ENCODE data around the gene PFAS. TPM values are rescaled to one million over a fixed set of nuclear protein-coding genes. Genes with fewer than 3 reads are reported as not detected.

PFAS gene
- total RNA-seq, 1 experiment from 2014 or later: 44.1 TPM

DNA sequence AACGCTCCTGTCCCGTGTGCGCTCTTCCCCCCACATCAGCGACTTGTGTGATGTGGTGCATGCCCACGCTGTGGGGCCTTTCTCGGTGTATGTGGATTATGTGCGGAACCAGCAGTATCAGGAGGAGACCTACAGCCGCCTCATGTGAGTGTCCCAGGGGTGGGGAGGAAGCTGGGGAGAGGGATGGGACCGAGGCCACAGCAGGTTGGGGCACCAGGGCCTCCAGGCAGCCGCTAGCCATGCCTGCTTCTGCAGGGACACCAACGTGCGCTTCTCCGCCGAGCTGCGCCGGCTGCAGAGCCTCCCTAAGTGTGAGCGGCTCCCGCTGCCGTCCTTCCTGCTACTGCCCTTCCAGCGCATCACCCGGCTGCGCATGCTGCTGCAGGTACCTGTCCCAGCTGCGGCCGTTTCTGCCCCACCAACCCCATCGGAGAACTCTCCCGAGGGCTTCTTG, 66.7 kb downstream of the PFAS start:
- BruUV-seq (replicated peaks): no TSS peak
- no peak for TF ChIP-seq CTCF (IDR thresholded peaks at IDR 0.05; ENCODE audit: insufficient read depth in 1 of 2, low read depth in 1 of 2, low read length in 1 of 2, severe bottlenecking in 1 of 2, unreplicated experiment in 1 of 2)
- Histone ChIP-seq H3K27me3 (replicated peaks; ENCODE audit: control insufficient read depth, insufficient read depth, low read length) (no peaks in the 10 kb centered on the region), H3K36me3 (ENCODE audit: control insufficient read depth, insufficient read depth, low read length) (no peaks in the 10 kb centered on the region), H3K4me3 (ENCODE audit: low read depth, low read length) (no peak overlapping the region), H3K9me3 (no peaks in the 10 kb centered on the region), H3K4me1 (no peaks in the 10 kb centered on the region)
- no peak for DNase-seq
- ChIA-PET CTCF (no interaction called here), POLR2A (no interaction called here)
- no peak overlapping the region for H3K27ac Mint-ChIP-seq (ENCODE audit: unreplicated experiment)
- H3K36me3 Mint-ChIP-seq (ENCODE audit: insufficient read depth, unreplicated experiment): no peaks in the 10 kb centered on the region
- H3K4me1 Mint-ChIP-seq (ENCODE audit: low read depth, unreplicated experiment): no peaks in the 10 kb centered on the region
- no peak overlapping the region for H3K4me3 Mint-ChIP-seq (ENCODE audit: unreplicated experiment)
- intact Hi-C loops (cut with micrococcal nuclease; ENCODE audit: unreplicated experiment): no loop called here
- no peaks in the 10 kb centered on the region for H3K9me3 Mint-ChIP-seq (ENCODE audit: unreplicated experiment)
- no peaks in the 10 kb centered on the region for H3K27me3 Mint-ChIP-seq (ENCODE audit: insufficient read depth, unreplicated experiment)

GRCh38 chr17:8318010-8318935, 69.2 kb downstream of the PFAS start:
- intact Hi-C loops (cut with micrococcal nuclease; ENCODE audit: unreplicated experiment): no loop called here
- TF ChIP-seq CTCF (IDR thresholded peaks at IDR 0.05; ENCODE audit: insufficient read depth in 1 of 2, low read depth in 1 of 2, low read length in 1 of 2, severe bottlenecking in 1 of 2, unreplicated experiment in 1 of 2): no peak
- no peaks in the 10 kb centered on the region for H3K4me1 Mint-ChIP-seq (ENCODE audit: low read depth, unreplicated experiment)
- H3K27ac Mint-ChIP-seq (ENCODE audit: unreplicated experiment): no peak overlapping the region
- CTCF ChIA-PET: no interaction called here
- POLR2A ChIA-PET: no interaction called here
- no peaks in the 10 kb centered on the region for H3K4me1 ChIP-seq
- H3K9me3 Mint-ChIP-seq (ENCODE audit: unreplicated experiment): no peaks in the 10 kb centered on the region
- no peaks in the 10 kb centered on the region for H3K27me3 ChIP-seq (replicated peaks; ENCODE audit: control insufficient read depth, insufficient read depth, low read length)
- H3K36me3 Mint-ChIP-seq (ENCODE audit: insufficient read depth, unreplicated experiment): no peaks in the 10 kb centered on the region
- no peaks in the 10 kb centered on the region for H3K36me3 ChIP-seq (ENCODE audit: control insufficient read depth, insufficient read depth, low read length)
- no peak overlapping the region for H3K4me3 ChIP-seq (ENCODE audit: low read depth, low read length)
- no peak for DNase-seq
- BruUV-seq (replicated peaks): no TSS peak
- no peak overlapping the region for H3K4me3 Mint-ChIP-seq (ENCODE audit: unreplicated experiment)
- H3K9me3 ChIP-seq: no peaks in the 10 kb centered on the region
- H3K27me3 Mint-ChIP-seq (ENCODE audit: insufficient read depth, unreplicated experiment): no peaks in the 10 kb centered on the region

Other genes with a start within 250 kb of the PFAS start
- gene GUCY2D, start 246.7 kb upstream of the PFAS start, total RNA-seq (2022): 0.74 and 1.7 TPM in 2 replicates
- gene ALOX15B, start 210.2 kb upstream of the PFAS start, total RNA-seq (2022): not detected in 2 replicates
- 0.34 and 0.39 TPM in 2 replicates for gene ALOX12B, start 161.6 kb upstream of the PFAS start, total RNA-seq (2022)
- gene ALOXE3, start 130.8 kb upstream of the PFAS start, total RNA-seq (2022): not detected in 2 replicates
- not detected in 2 replicates for gene HES7, start 125.2 kb upstream of the PFAS start, total RNA-seq (2022)
- gene PER1, start 96.9 kb upstream of the PFAS start, total RNA-seq (2022): 10.6 and 10.8 TPM in 2 replicates
- 10.5 and 12.2 TPM in 2 replicates for gene VAMP2, start 86.3 kb upstream of the PFAS start, total RNA-seq (2022)
- gene TMEM107, start 72.9 kb upstream of the PFAS start, total RNA-seq (2022): 5.4 TPM in 2 replicates
- gene BORCS6, start 59.1 kb upstream of the PFAS start, total RNA-seq (2022): 4.2 and 4.7 TPM in 2 replicates
- gene AURKB, start 38.7 kb upstream of the PFAS start, total RNA-seq (2022): 82.8 and 89.4 TPM in 2 replicates
- gene CTC1, start 1.2 kb upstream of the PFAS start, total RNA-seq (2022): 18.2 and 22.9 TPM in 2 replicates
- 13.2 and 15.2 TPM in 2 replicates for gene RANGRF, start 39.4 kb downstream of the PFAS start, total RNA-seq (2022)
- gene SLC25A35, start 46.1 kb downstream of the PFAS start, total RNA-seq (2022): 3.6 and 3.7 TPM in 2 replicates
- not detected in 2 replicates for gene ARHGEF15, start 61.0 kb downstream of the PFAS start, total RNA-seq (2022)
- gene ODF4, start 90.6 kb downstream of the PFAS start, total RNA-seq (2022): not detected in 2 replicates
- 998 and 999 TPM in 2 replicates for gene RPL26, start 133.9 kb downstream of the PFAS start, total RNA-seq (2022)
- not detected in 2 replicates for gene RNF222, start 148.5 kb downstream of the PFAS start, total RNA-seq (2022)
- 32.2 and 32.3 TPM in 2 replicates for gene NDEL1, start 186.6 kb downstream of the PFAS start, total RNA-seq (2022)

All from Caco-2 (cell line).